Measurements from ENCODE around the gene GLMP.

GLMP gene

GRCh38 chr1:156282479-156283222 lies 12.8 kb downstream of the GLMP start, which contains the start of gene SMG5:
Gene SMG5, minus strand, starts transcription at chr1:156282825. Its CDS starts 145 bp downstream, at chr1:156282680.
- TF ChIP-seq, protein P1, sequence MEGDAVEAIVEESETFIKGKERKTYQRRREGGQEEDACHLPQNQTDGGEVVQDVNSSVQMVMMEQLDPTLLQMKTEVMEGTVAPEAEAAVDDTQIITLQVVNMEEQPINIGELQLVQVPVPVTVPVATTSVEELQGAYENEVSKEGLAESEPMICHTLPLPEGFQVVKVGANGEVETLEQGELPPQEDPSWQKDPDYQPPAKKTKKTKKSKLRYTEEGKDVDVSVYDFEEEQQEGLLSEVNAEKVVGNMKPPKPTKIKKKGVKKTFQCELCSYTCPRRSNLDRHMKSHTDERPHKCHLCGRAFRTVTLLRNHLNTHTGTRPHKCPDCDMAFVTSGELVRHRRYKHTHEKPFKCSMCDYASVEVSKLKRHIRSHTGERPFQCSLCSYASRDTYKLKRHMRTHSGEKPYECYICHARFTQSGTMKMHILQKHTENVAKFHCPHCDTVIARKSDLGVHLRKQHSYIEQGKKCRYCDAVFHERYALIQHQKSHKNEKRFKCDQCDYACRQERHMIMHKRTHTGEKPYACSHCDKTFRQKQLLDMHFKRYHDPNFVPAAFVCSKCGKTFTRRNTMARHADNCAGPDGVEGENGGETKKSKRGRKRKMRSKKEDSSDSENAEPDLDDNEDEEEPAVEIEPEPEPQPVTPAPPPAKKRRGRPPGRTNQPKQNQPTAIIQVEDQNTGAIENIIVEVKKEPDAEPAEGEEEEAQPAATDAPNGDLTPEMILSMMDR (IDR thresholded peaks at IDR 0.05; ENCODE audit: low read depth, low read length), result no peak

GRCh38 chr1:156281693-156282478 lies 13.6 kb downstream of the GLMP start:
- peak; percentile 25 to 28 for DNase-seq (ENCODE audit: low read depth in 2 of 2)
- H3K4me3 ChIP-seq (replicated peaks in 1 of 2; ENCODE audit: low read depth in 2 of 2, low read length in 2 of 2), result peak overlapping the region; percentile 87 to 90
- TF ChIP-seq, protein P1 (IDR thresholded peaks at IDR 0.05; ENCODE audit: low read depth, low read length), result no peak

More at GRCh38 chr1:156282479-156283222, 12.8 kb downstream of the GLMP start, which contains the start of gene SMG5:
- DNase-seq (ENCODE audit: low read depth in 2 of 2), result peak; percentile 99
- peak within 1 kb of the TSS; percentile 87 to 90 for H3K4me3 ChIP-seq (replicated peaks in 1 of 2; ENCODE audit: low read depth in 2 of 2, low read length in 2 of 2)

DNA sequence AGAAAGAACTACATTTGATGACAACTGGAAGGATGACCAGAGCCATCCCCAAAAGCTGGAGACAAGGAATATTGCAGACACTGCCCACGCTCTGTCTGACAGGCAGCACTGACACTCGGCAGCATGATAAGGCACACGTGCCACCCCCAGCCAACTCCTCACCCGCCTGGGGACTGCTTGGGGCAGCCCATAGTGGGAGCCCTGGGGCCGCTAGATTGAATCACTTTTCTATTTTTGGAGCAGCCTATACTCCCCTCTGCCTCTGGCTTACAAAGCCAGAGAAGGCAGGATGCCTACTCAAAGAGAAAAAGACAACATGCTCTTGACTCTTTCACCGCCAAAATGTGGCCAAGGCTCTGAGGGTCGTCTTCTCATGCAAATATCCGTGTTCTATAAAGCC lies 14.2 kb downstream of the GLMP start:
- peak; percentile 61 for DNase-seq (ENCODE audit: low read depth in 2 of 2)
- H3K4me3 ChIP-seq (replicated peaks in 1 of 2; ENCODE audit: low read depth in 2 of 2, low read length in 2 of 2), result peak overlapping the region; percentile 87 to 90
- TF ChIP-seq, protein P1 (IDR thresholded peaks at IDR 0.05; ENCODE audit: low read depth, low read length), result peak; percentile 9

DNA sequence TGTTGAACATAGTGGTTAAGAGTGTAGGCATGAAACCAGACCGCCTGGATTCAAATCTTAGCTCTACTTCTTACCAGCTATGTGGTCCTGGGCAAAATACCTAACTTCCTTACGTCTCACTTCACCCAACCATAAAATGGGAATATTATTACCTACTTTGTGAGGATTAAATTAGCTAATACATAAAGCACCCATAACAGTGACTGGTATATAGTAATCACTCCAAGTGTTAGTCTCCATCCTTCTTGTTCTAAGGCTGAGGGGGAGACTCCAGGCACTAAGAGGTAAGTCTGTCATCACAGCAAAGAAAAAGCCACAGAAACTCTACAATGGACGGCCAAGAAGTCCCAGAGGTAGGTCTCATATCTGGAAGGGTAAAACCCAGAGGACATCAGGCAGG lies 15.6 kb downstream of the GLMP start:
- DNase-seq (ENCODE audit: low read depth in 2 of 2), result no peak
- TF ChIP-seq, protein P1 (IDR thresholded peaks at IDR 0.05; ENCODE audit: low read depth, low read length), result no peak
- H3K4me3 ChIP-seq (replicated peaks in 1 of 2; ENCODE audit: low read depth in 2 of 2, low read length in 2 of 2), result no peak overlapping the region

GRCh38 chr1:156276966-156277381 lies 18.5 kb downstream of the GLMP start:
- peak; percentile 49 to 57 for DNase-seq (ENCODE audit: low read depth in 2 of 2)
- TF ChIP-seq, protein P1 (IDR thresholded peaks at IDR 0.05; ENCODE audit: low read depth, low read length), result no peak
- no peak overlapping the region for H3K4me3 ChIP-seq (replicated peaks in 1 of 2; ENCODE audit: low read depth in 2 of 2, low read length in 2 of 2)

DNA sequence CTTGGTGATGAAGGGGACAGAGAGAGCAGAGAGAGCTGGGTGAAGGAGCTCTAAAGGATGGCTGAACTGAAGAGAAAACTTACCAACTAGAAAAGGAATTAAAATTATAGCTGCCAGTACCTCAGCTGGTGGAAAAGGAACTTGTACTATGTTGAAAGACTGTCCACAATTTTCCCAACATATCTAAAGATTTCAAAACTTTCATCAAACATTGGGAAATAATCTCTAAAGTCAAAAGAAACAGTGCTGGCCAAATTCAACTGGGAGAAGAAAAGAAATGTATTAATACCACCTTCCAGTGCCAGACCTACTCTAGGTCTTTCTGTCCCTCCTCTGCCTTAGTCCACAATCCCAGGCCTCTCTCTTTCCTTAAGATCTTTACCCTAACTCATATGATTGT lies 18.9 kb downstream of the GLMP start:
- DNase-seq (ENCODE audit: low read depth in 2 of 2), result peak in 1 of 2 donors; percentile 71
- TF ChIP-seq, protein P1 (IDR thresholded peaks at IDR 0.05; ENCODE audit: low read depth, low read length), result no peak
- no peak overlapping the region for H3K4me3 ChIP-seq (replicated peaks in 1 of 2; ENCODE audit: low read depth in 2 of 2, low read length in 2 of 2)
